GM19395 (cell line): ENCODE results near the gene TMEM121.
"Not testable (repeated sequence)": the region's sequence is repeated elsewhere in the genome, so short reads cannot be mapped to it uniquely, and the experiment has no call there.

Source experiments
- ATAC-seq: cut with Tn5 transposase; IDR thresholded peaks from one replicate; pipeline ENCODE4 v1.9.1; 2021; ENCODE audit warnings: mild to moderate bottlenecking, moderate library complexity; ENCODE audit not compliant: unreplicated experiment

TMEM121 gene

DNA sequence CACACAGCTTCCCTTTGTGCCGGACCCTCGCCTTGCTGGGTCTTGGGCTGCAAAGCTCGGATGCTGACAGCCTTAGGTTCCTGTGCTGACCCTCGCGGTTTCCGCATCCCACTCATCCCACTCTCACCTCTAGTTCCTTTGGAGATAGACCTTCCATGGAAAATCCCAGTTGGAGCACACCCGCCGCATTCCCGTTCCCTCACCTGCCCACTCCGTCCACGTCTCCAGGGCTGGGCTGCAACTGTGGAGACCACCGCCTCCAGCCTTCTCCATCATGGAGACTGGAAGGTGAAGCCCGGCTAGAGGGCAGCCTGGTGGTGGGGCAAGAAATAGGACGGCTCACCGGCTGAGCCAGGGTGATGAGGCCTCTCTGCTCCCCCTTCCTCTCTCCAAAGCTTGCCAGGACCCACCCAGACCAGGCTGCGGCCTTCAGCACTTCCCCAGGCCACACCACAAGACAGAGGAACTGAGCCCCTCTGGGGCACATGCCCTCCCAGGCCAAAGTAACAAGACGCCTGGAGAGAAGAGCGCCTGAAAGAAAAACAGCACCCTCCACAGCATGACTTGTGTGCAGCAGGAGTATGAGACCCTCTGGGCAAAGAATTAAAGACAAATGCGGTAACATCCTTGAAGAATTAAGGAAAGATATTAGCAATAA lies 15.0 kb downstream of the TMEM121 start:
- no peak for ATAC-seq

DNA sequence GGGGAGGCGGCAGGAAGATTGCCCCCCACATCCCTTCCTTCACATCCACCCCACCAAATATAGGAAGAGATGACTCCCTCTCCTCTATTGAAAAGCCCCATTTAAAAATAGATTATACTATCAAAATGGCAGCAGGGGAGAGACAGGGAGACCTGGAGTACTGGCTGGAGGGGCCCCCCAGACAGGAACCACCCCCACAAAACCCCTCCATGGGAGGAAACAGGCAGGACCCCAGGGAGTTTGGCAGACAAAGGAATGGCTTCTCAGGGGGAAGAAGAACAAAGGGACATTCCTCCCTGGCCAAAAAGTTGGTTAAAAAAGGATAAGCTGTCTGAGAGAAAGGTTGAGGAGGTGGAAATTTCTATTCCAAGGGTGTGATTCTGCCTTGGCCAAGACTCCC lies 19.3 kb downstream of the TMEM121 start:
- ATAC-seq = not testable (repeated sequence)

DNA sequence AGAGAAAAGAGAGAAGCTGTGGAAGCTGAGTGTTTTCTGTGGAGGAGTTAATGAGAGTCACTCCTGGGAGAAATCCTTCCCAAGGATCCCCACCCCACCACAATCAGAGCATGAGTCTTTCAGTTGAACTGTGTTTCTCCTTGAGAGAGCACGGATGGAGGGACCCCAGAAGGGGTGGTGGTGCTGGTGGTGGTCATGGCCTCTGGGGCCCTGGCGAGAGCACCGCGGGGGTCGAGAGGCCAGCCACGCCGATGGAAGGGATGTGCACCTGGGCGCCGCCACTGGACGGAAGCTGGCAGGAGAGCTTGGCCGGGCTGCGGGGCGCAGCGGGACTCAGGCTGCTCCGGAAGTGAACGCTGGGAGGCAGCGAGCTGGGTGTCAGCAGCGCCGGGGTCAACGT lies 20.0 kb downstream of the TMEM121 start:
- ATAC-seq = not testable (repeated sequence)

DNA sequence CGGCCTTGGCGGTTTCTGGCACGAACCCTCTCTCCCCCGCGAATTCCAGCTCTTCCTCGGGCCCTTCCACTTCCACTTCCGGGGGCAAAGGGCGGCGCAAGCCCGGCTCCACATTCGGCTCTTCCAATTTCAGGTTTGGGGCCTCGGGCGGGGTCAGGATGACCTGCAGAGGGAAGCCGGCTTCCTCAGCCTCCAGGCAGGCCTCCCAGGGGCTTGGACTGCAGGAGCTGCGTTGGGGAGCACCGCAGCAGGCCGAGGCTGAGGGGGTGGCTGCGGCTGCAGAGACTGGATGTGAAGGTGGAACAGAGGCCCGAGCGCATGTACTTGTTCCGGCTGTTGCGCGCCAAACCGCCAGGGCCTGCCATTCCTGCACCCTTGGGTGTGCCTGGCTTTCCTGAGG lies 20.7 kb downstream of the TMEM121 start:
- not testable (repeated sequence) for ATAC-seq

DNA sequence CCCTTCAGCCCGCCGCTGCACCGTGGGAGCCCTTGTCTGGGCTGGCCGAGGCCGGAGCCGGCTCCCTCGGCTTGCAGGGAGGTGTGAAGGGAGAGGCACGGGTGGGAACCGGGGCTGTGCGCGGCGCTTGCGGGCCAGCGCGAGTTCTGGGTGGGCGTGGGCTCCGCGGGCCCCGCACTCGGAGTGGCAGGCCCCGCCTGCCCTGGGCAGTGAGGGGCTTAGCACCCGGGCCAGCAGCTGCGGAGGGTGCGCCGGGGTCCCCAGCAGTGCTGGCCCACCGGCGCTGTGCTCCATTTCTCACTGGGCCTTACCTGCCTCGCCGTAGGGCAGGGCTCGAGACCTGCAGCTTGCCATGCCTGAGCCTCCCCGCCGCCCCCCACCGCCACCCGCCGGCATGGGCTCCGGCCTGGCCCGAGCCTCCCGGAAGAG lies 21.4 kb downstream of the TMEM121 start:
- ATAC-seq = no peak

DNA sequence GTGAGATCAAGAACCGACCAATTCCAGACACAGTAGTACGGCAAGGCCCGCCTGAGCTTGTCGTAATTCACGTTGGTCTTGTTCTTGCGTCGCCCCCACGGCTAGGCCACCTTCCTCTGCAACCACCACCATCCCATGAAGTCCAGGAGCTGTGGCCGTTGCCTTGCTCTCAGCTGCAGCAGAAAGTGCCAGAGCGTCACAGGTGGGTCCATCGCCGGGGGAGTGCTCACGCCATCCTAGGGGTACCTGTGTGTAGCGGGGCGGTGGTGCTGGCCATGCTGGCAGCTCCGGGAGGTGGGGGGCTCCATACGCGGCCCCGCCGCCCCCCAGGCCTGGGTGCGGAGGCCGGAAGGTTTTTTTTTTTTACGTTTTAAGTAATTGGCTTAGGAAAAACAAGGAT lies 23.1 kb downstream of the TMEM121 start:
- no peak for ATAC-seq

DNA sequence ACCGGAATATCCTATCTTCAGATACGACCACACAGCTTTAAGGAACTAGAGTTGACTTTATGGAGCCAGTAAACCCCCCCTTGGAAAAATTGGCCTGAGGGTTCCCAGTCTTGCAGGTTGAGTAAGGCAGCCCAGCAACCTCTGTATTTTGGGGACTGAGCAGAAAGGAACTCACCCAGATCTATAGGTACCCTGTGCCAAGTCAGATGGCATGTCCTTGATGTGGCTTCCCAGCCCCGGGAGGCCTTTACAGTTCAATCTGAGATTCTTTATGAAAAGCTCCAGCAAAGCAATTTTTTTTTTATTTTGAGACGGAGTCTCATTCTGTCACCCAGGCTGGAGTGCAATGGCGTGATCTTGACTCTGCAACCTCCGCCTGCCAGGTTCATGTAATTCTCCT lies 27.6 kb downstream of the TMEM121 start:
- no peak for ATAC-seq

DNA sequence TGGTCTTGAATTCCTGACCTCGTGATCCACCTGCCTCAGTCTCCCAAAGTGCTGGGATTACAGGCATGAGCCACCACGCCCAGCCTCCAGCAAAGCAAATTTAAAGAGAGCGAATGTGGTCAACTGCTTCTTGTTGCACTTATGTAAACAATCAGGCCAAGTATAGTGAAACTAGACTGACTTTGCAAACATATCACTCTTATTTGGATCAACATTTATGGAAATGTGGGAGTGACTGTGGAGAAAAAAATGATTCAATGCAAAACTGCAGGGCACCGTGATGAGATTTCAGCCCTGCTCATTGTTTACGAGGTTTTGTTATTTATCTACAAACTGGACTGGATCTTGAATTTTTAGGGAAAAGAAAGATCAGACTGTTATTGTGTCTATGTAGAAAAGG lies 28.1 kb downstream of the TMEM121 start:
- ATAC-seq = no peak

DNA sequence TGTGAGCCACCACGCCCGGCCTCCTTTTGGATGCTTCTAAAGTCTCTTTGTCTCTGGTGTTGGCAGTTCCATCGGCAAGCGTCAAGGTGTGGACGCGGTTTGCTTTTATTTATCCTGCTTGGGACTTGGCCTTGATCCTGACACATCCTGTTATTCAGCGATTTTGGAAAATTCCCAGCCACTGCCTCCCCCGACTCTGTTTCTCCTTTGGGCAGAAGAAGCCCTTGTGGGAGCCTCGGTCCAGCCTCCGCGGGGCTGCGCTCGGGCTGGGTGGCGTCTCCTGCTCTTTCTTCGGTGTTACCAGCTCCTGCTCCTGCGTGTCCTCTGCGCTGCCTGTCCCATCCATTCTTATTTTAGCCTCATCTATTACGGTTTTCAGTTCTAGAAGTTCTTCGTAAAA lies 31.3 kb downstream of the TMEM121 start:
- not testable (repeated sequence) for ATAC-seq

DNA sequence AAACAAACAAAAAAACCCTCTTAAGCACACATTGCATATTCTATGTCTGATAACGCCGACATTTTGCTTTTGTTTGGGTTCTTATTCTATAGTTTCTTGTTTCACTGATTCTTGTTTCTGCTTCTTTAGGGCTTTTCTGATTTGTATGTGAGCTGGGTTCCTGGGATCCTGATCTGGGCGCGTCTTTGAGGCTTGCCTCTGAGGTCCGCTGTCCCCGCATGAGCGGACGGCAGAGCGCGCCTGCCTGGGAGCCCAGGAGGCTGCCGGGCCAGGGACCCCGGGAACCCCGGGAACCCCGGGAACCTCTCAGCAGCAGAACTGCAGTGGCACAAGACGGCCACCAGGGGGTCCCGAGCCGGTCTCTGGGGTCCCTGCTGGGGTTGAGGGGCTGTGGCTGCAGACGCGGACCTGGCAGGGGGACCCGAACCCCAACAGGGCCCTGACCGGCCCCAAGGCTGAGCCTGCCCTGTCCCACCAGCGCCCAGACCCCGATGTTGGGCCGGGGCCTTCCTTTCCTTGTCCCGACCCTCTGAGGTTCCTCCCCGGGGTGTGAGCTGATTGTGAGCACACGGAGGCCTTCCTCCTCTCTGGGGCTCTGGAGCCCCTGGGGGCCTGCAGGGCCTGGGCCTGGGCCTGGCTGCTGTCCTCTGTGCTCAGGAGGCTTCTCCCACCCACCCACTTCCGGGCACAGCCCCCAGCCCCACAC lies 32.2 kb downstream of the TMEM121 start:
- not testable (repeated sequence) for ATAC-seq

DNA sequence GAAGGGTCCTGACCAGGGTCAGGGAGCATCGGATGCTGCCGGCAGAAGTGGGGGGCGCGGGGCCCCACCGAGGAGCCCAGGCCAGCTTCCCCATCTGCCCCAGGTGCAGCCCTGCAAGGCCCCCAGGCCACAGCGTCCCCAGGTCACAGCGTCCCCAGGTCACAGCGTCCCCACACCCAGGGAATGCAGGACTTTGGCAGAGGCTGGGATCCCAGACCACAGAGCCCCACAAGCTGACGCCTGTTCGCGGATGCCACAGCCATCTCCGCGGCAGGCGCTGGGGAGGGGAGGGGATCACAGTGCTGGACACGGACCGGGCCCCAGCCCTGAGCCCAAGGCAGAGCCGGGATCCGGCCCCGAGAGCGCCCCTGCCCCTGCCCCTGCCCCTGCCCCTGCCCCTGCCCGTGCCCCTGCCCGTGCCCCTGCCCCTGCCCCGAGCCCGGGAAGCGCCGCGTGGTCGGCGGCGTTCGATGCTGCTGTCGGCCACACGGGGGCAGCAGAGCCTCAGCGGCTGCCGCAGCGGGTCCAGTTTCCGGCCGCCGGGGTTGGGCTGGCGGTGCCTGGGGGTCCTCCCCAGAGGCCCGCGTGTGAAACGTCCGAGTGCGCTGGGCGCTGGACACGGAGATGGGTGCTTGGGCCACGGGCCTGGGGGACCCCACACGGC lies 33.1 kb downstream of the TMEM121 start:
- ATAC-seq = peak; percentile 39

DNA sequence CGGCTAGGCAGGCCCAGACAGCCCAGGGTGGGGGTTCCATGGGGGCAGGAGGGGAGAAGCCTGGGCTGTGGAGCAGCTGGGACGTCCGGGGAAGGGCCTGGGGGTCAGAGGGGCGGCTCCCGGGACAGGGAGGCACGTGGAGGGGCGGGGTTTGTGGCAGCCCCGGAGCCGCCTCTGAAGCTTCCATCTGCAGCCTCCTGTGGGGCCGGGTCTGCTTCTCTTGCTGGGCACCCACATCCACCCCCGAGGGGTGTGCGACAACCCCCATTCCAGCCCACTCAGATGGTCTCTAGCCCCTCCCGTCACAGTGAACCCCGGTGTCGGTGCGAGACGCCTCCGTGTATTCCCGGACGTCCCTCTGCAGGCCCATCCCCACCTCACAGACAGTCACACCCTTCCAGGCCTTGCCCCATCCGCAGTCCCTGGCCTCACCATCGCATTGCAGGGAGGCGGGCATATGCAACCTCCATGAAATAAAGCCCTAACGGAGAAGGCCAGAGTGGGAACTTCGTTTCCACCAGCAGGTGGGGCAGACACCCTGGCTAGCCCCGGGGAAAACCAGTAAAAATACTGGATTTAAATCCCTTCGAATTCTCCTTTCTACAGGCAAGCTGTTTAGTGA lies 33.8 kb downstream of the TMEM121 start:
- ATAC-seq = peak; percentile 65

DNA sequence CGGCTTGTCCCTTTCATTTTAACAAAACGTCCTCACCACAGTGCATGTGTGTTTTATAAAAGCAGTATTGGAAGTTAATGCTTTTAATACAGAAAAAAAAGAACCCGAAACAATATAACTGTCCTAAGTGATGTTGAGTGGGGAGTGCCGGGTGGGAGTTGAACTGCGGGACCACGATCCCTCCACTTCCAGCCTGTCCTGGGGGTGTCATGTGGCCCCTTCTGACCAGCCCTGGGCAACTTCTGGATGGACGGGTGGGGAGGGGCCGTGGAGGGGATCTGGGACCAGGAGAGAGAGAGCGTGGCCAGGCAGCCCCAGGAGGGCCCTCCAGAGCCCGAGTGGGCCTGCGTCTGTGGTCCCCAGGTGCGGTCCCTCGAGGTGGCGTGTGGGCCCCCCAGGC lies 35.0 kb downstream of the TMEM121 start:
- ATAC-seq = not testable (repeated sequence)

DNA sequence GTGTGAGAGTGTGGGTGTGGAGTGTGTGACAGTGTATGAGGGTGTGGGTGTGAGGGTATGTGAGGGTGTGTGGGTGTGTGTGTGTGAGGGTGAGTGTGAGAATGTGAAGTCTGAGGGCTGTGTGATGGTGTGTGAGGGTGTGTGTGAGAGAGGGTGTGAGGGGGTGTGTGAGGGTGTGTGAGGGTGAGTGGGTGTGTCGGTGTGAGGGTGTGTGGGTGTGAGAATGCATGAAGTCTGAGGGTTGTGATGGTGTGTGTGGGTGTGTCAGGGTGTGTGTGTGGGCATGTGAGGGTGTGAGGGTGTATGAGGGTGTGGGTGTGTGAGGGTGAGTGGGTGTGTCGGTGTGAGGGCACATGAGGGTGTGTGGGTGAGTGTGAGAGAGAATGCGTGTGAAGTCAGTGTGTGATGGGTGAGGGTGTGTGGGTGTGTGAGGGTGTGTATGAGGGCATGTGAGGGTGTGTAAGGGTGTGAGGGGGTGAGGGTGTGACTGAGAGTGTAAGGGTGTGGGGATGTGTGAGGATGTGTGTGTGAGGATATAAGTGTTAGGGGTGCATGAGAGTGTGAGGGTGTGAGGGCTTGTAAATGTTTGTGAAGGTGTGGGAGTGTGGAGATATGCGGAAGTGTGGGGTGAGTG lies 36.4 kb downstream of the TMEM121 start:
- ATAC-seq = no peak

DNA sequence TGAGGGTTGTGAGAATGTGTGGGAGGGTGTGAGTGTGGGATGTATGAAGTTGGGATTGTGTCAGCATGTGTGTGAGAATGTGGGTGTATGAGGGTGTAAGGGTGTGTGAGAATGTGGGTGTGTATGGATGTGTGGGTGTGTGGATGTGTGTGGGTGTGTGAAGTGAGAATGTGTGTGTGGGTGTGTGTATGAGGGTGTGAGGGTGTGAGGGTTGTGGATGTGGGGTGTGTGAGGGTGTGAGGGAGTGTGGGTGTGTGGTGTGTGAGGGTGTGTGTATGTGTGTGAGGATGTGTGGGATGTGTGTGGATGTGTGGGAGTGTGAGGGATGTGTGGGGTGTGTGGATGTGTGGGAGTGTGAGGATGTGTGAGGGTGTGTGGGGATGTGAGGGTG lies 37.0 kb downstream of the TMEM121 start:
- no peak for ATAC-seq

DNA sequence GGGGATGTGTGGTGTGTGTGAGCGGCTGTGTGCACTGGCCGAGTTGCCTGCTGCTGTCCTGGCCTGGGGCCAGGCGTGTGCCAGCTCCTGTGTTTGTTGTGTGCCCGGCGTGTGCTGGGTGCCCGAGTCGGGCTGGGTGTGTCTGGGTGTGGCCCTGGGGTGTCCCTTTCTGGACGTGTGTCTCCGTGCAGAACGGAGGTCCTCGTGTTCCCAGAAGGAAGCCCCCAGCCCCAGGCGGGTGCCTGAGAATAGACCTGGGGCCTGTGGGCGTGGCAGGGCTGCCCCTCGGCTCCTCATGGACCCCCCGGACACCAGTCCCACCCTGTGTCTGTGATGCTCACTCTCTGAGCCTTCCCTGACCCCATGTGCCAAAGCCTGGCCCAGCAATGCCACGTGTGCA lies 38.2 kb downstream of the TMEM121 start:
- ATAC-seq = not testable (repeated sequence)

DNA sequence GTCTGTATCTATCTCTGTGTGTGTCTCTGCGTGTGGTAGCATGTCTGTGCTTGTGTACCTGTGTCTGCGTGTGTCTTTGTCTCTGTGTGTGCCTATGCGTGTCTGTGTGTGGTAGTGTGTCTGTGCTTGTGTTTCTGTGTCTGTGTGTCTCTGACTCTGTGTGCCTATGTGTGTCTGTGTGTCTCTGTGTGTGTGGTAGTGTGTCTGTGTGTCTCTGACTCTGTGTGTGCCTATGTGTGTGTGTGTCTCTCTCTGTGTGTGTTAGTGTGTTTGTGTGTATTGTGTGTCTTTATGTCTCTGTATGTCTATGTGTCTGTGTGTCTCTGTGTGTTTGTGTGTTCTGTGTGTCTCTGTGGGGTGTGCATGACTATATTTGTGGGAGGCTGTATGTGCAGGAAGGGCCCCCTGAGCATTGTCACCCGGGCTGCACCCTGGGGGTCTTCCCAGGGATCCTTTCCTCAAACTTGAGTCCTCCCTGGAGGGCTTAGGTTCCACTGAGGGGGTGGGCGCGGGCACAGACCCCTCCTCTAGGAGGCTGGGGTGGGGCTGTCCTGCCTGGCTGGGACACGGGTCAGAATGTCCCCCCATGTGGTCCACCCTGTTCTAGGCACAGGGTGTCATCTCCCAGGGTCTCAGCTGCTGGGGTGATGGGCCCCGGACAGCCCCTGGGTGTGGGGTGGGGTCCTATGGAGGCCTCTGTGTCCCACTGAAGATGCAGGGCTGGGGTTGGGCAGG lies 39.0 kb downstream of the TMEM121 start:
- ATAC-seq = peak; percentile 6

DNA sequence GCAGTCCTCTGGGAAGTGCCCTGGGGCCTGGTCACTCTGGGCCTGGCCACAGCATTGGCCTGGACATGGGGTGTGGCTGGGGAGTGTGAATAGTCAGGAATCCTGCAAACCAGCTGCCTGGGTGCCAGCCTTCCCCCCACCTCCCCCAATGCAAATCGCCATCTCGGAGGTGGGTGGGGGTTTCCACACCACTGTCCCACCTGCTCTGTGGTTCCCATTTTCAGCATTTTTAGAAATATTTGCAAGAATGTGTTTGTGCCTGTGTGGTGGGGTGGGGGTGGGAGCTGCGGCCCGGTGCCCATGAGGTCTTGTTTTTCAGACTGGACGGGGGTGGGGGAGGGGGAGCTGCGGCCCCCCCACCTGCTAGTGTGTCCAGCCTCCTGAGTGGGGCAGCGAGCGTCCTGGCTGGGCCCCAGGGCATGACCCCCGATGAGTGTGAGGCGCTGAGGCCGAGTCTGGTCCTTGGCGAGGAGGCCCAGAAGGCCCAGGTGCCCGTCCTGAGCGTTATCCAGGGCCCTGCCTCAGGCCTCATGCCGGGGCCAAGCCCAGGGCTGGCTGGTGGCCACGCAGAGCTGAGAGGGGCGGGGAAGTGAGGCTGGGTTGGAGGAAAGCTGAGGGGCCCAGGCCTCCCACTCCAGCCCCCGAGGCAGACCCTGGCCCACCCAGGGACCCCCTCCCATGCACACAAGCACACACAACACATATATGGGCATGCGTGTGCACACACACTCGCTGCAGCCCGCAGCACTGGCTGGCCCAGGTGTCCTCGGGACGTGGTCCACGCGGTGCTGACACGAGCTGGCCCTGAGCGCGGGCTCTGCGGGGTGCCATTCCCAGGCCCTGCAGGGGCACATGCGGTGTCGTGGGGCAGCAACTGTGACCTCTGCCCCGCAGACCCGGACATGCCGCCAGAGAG lies 40.1 kb downstream of the TMEM121 start:
- peak; percentile 40 for ATAC-seq
